B cell (primary cell): ENCODE data around the gene GADL1. TPM values are rescaled to one million over a fixed set of nuclear protein-coding genes. Genes with fewer than 3 reads are reported as not detected.
A peak's percentile ranks its signal among the peaks of the same experiment; 100 is the strongest.

Source experiments
- ATAC-seq: fragments of 200-7000 bp; cut with Tn5 transposase; one replicate; pipeline ENCODE4 v1.10.0; 2021; ENCODE audit warnings: low read depth, mild to moderate bottlenecking, moderate number of reproducible peaks, moderate library complexity
- CTCF ChIA-PET: fragments of 350-600 bp; sonication (Branson Sonifier 250); formaldehyde crosslinking; loops from one replicate; lab custom pipeline; 2021; ENCODE audit warnings: antibody characterized with exemption, inconsistent platforms; lab: Charles Lee
- POLR2A ChIA-PET: fragments of 350-600 bp; sonication (Branson Sonifier 250); formaldehyde crosslinking; loops from one replicate; lab custom pipeline; 2021; ENCODE audit warnings: antibody characterized with exemption; lab: Charles Lee
- DNase-seq: peaks from one replicate; pipeline ENCODE4 v3.0.0; 2013
- H2AFZ ChIP-seq: 2 replicates; pipeline ENCODE4 v1.6.1; 2012; ENCODE audit warnings: mild to moderate bottlenecking, low read depth, low read length; ENCODE audit not compliant: insufficient read depth, poor library complexity, severe bottlenecking
- H3K27ac ChIP-seq, 2 donors: 1 replicate in 1 of 2; 2 replicates in 1 of 2; pipeline ENCODE4 v1.5.1; 2012 to 2013; ENCODE audit warnings: low read length in 2 of 2, mild to moderate bottlenecking in 2 of 2, moderate library complexity in 1 of 2
- H3K27me3 ChIP-seq, 4 experiments: fragments of 200-600 bp in 1 of 4; sonication (generic) in 1 of 4; replicated peaks in 1 of 4; 1 replicate in 2 of 4; 2 replicates in 2 of 4; pipeline versions ENCODE4 v1.6.1 to v1.7.0; 2013 to 2016; ENCODE audit warnings: low read length in 3 of 4, mild to moderate bottlenecking in 2 of 4, mixed read lengths in 1 of 4, moderate library complexity in 1 of 4; ENCODE audit not compliant: insufficient read depth in 4 of 4, control insufficient read depth in 3 of 4; ENCODE audit errors: control extremely low read depth in 1 of 4
- H3K36me3 ChIP-seq, 2 experiments: replicated peaks in 1 of 2; 1 replicate in 1 of 2; 2 replicates in 1 of 2; pipeline versions ENCODE4 v1.6.1 to v1.7.1; 2013; ENCODE audit warnings: low read length in 1 of 2; ENCODE audit not compliant: insufficient read depth in 2 of 2, control insufficient read depth in 1 of 2; ENCODE audit errors: control extremely low read depth in 1 of 2, extremely low read depth in 1 of 2
- H3K4me1 ChIP-seq, 2 donors: fragments of 200-600 bp in 1 of 2; sonication (generic) in 1 of 2; 1 replicate in 1 of 2; 2 replicates in 1 of 2; pipeline versions ENCODE4 v1.5.1 to v1.6.1; 2013 to 2017; ENCODE audit warnings: low read length in 2 of 2; ENCODE audit not compliant: control insufficient read depth in 2 of 2, insufficient read depth in 2 of 2
- H3K4me2 ChIP-seq: replicated peaks from 2 replicates; pipeline ENCODE3; 2012; ENCODE audit warnings: mild to moderate bottlenecking, low read depth, low read length; ENCODE audit not compliant: poor library complexity, severe bottlenecking
- H3K4me3 ChIP-seq, 5 experiments: fragments of 200-600 bp in 1 of 5; sonication (generic) in 1 of 5; 1 replicate in 3 of 5; 2 replicates in 2 of 5; pipeline versions ENCODE4 v1.5.1 to v1.7.0; 2011 to 2016; ENCODE audit warnings: low read length in 4 of 5, mild to moderate bottlenecking in 4 of 5, low read depth in 2 of 5, control low read depth in 1 of 5, moderate library complexity in 1 of 5; ENCODE audit not compliant: insufficient read depth in 1 of 5; ENCODE audit errors: control extremely low read depth in 1 of 5, extremely low read depth in 1 of 5
- H3K79me2 ChIP-seq: fragments of 200-600 bp; sonication (generic); one replicate; pipeline ENCODE4 v1.6.0; 2016; ENCODE audit warnings: low read length; ENCODE audit not compliant: control insufficient read depth, insufficient read depth
- H3K9ac ChIP-seq: fragments of 200-600 bp; sonication (generic); 2 replicates; pipeline ENCODE4 v1.6.1; 2017; ENCODE audit warnings: mild to moderate bottlenecking, low read length, moderate library complexity
- H3K9me3 ChIP-seq, 3 donors: one replicate each; pipeline versions ENCODE4 v1.6.1 to v1.7.1; 2013; ENCODE audit warnings: low read length in 2 of 3; ENCODE audit not compliant: control insufficient read depth in 2 of 3, insufficient read depth in 1 of 3; ENCODE audit errors: control extremely low read depth in 1 of 3
- H4K20me1 ChIP-seq: 2 replicates; pipeline ENCODE4 v1.6.0; 2012; ENCODE audit warnings: mild to moderate bottlenecking, low read length; ENCODE audit not compliant: insufficient read depth, control insufficient read depth, poor library complexity, severe bottlenecking
- H3K27ac Mint-ChIP-seq: one replicate; pipeline ENCODE4 v1.8.0; 2021; ENCODE audit warnings: mixed read lengths
- H3K27me3 Mint-ChIP-seq: one replicate; pipeline ENCODE4 v1.8.0; 2021; ENCODE audit warnings: mixed read lengths
- H3K4me1 Mint-ChIP-seq: one replicate; pipeline ENCODE4 v1.8.0; 2021; ENCODE audit warnings: mixed read lengths
- H3K4me3 Mint-ChIP-seq: one replicate; pipeline ENCODE4 v1.8.0; 2021; ENCODE audit warnings: mixed read lengths
- H3K9me3 Mint-ChIP-seq: one replicate; pipeline ENCODE4 v1.8.0; 2022; ENCODE audit warnings: mixed read lengths; ENCODE audit not compliant: insufficient read depth
- EZH2 ChIP-seq: IDR thresholded peaks from 2 replicates; pipeline ENCODE4 v1.6.1; 2012; ENCODE audit warnings: borderline replicate concordance, low read depth, mild to moderate bottlenecking, moderate library complexity, low read length; ENCODE audit not compliant: insufficient read depth, poor library complexity, severe bottlenecking
- WGBS: methylation state at CpG from one replicate; pipeline ENCODE4 v1.1.5; 2013; ENCODE audit warnings: missing lambda C conversion rate; ENCODE audit not compliant: insufficient coverage; 5-methylcytosine and 5-hydroxymethylcytosine counted together
- intact Hi-C: fragments of 100-400 bp; cut with micrococcal nuclease; formaldehyde crosslinking; loops from one replicate; pipeline ENCODE4 v1.10.0; 2022
- polyA plus RNA-seq: library from polyadenylated mRNA; depleted of rRNA; stranded (reverse); fragments of >200 nt; gene quantifications from 2 replicates; pipeline ENCODE4 v1.2.3, GENCODE V29; 2012
- total RNA-seq, 2 donors: library from RNA; stranded (reverse); fragments of 120-200 nt in 1 of 2; gene quantifications; 1 replicate in 1 of 2; 2 replicates in 1 of 2; pipeline versions ENCODE4 v1.2.3 to v1.2.4, GENCODE V29; 2013 to 2022
- TF ChIP-seq, protein P1 (sequence below): fragments of 200-600 bp; IDR thresholded peaks from one replicate; pipeline ENCODE4 v1.8.0; 2022; ENCODE audit warnings: antibody characterized with exemption, mild to moderate bottlenecking

The GADL1 gene
- total and polyA plus RNA-seq, 2 donors (not counting 1 experiment from before 2014, with no cell fraction given) = not detected

DNA sequence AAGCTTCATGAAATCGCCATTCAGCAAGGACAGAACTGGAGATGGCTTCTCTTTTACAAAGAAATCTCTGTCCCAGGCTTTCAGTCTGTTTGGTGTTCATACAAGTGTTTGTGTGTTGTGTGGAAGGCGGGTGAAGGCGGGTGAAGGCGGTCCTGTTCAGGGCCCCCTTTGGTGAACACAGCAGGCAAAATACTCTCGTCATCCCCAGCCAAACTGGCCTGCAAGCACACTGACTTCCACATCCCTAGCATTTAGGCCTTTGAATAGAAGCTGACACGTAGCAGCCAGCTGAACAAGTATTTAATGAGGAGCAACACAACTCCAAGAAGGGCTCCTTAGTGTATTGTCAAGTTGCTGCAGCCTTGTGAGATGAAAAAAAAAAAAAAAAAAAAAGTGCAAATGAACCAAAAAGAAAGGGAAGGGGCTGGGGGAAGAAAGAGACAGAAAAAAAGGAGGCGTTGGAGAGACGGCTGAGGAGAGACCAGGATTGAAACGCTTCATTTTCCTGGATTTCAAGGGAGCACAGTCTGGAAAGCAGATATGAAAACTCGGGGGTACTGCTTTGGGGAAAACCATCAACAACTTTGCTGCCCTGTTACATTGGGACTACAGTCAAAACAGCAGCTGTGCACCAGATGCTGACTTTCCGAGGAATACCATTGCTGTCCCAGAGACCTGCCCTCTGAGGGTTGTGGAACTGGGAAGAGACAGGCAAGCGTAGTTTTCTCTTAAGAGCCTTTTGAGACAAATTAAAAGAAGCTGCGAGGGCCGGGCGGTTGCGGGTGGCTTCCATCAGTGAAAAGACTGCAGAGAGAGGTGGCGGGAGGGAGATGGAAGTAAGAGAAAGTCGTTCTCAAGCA lies 213.4 kb downstream of the GADL1 start:
- H4K20me1 ChIP-seq = peaks cover 27% of the 10 kb centered on the region
- DNase-seq = no peak
- TF ChIP-seq, protein P1, sequence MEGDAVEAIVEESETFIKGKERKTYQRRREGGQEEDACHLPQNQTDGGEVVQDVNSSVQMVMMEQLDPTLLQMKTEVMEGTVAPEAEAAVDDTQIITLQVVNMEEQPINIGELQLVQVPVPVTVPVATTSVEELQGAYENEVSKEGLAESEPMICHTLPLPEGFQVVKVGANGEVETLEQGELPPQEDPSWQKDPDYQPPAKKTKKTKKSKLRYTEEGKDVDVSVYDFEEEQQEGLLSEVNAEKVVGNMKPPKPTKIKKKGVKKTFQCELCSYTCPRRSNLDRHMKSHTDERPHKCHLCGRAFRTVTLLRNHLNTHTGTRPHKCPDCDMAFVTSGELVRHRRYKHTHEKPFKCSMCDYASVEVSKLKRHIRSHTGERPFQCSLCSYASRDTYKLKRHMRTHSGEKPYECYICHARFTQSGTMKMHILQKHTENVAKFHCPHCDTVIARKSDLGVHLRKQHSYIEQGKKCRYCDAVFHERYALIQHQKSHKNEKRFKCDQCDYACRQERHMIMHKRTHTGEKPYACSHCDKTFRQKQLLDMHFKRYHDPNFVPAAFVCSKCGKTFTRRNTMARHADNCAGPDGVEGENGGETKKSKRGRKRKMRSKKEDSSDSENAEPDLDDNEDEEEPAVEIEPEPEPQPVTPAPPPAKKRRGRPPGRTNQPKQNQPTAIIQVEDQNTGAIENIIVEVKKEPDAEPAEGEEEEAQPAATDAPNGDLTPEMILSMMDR = no peak
- no peak for TF ChIP-seq EZH2
- H3K36me3 ChIP-seq = peaks cover 13 to 81% of the 10 kb centered on the region in 2 experiments
- H3K4me1 ChIP-seq = peaks cover 23% of the 10 kb centered on the region in 2 donors
- H3K27ac Mint-ChIP-seq = peak overlapping the region; percentile 85
- ChIA-PET POLR2A (interaction anchor here (0.7 kb wide), 1 partner anchor 405 kb away, joined by 8 read pairs; no protein-coding TSS in a partner anchor), CTCF (interaction anchor here (2.0 to 4.7 kb wide), 2 partner anchors 13 to 361 kb away, joined by 7 to 32 read pairs; no protein-coding TSS in a partner anchor)
- no peak overlapping the region for H3K4me2 ChIP-seq
- H3K27ac ChIP-seq = peak overlapping the region in 1 of 2 donors; percentile 79
- H3K27me3 ChIP-seq = no peaks in the 10 kb centered on the region
- H3K4me1 Mint-ChIP-seq = peaks cover 68% of the 10 kb centered on the region
- peaks cover 83% of the 10 kb centered on the region for H3K79me2 ChIP-seq
- ATAC-seq = no peak
- no peak overlapping the region for H3K9ac ChIP-seq
- H2AFZ ChIP-seq = no peak overlapping the region
- no peaks in the 10 kb centered on the region for H3K9me3 Mint-ChIP-seq
- H3K4me3 ChIP-seq = no peak overlapping the region
- intact Hi-C loops = no loop called here
- H3K9me3 ChIP-seq = no peaks in the 10 kb centered on the region
- no peaks in the 10 kb centered on the region for H3K27me3 Mint-ChIP-seq
- peak overlapping the region; percentile 15 for H3K4me3 Mint-ChIP-seq
- 94% methylated on average over 13 of the region's 18 CpGs for whole genome bisulfite sequencing

- ChIA-PET POLR2A (no interaction called here), CTCF (interaction anchor here (1.0 to 4.7 kb wide), 2 partner anchors 15 to 20 kb away, joined by 3 to 32 read pairs; no protein-coding TSS in a partner anchor)
- TF ChIP-seq EZH2 = no peak
- TF ChIP-seq, protein P1 = no peak
- Histone ChIP-seq H3K4me3 (no peak overlapping the region), H3K79me2 (peaks cover 89% of the 10 kb centered on the region), H3K4me2 (no peak overlapping the region), H2AFZ (no peak overlapping the region), H4K20me1 (peaks cover 20% of the 10 kb centered on the region), H3K9me3 (no peaks in the 10 kb centered on the region), H3K27ac (peak overlapping the region in 1 of 2 donors; percentile 58), H3K27me3 (no peaks in the 10 kb centered on the region), H3K9ac (no peak overlapping the region), H3K36me3 (peaks cover 12 to 84% of the 10 kb centered on the region in 2 experiments), H3K4me1 (peaks cover 24 to 30% of the 10 kb centered on the region in 2 donors)
- no peak overlapping the region for H3K4me3 Mint-ChIP-seq
- ATAC-seq = no peak
- H3K27me3 Mint-ChIP-seq = no peaks in the 10 kb centered on the region
- H3K4me1 Mint-ChIP-seq = peaks cover 73% of the 10 kb centered on the region
- DNase-seq = no peak
- H3K9me3 Mint-ChIP-seq = no peaks in the 10 kb centered on the region
- peak overlapping the region; percentile 68 for H3K27ac Mint-ChIP-seq
- intact Hi-C loops = no loop called here
Measured at GRCh38 chr3:30679045-30679444, 215.4 kb downstream of the GADL1 start.
